Measurements from ENCODE around the gene GAPDHS.
A peak's percentile ranks its signal among the peaks of the same experiment; 100 is the strongest.

Gene GAPDHS

GRCh38 chr19:35569281-35569781, 36.1 kb downstream of the GAPDHS start:
- Mint-ChIP-seq H3K4me1 (peaks cover 7% of the 10 kb centered on the region), H3K4me3 (no peak overlapping the region), H3K27ac (no peak overlapping the region), H3K27me3 (ENCODE audit: low read depth, poor library complexity) (peaks cover 40% of the 10 kb centered on the region), H3K9me3 (peaks cover 4% of the 10 kb centered on the region), H3K36me3 (ENCODE audit: low read depth) (no peaks in the 10 kb centered on the region)
- no peak for DNase-seq
- no peak for TF ChIP-seq CTCF (IDR thresholded peaks at IDR 0.05)

- no peak overlapping the region for H3K27ac Mint-ChIP-seq
- H3K27me3 Mint-ChIP-seq (ENCODE audit: low read depth, poor library complexity): peaks cover 34% of the 10 kb centered on the region
- TF ChIP-seq CTCF (IDR thresholded peaks at IDR 0.05): no peak
- H3K4me3 Mint-ChIP-seq: no peak overlapping the region
- no peak for DNase-seq
- H3K36me3 Mint-ChIP-seq (ENCODE audit: low read depth): no peaks in the 10 kb centered on the region
- peaks cover 7% of the 10 kb centered on the region for H3K4me1 Mint-ChIP-seq
- H3K9me3 Mint-ChIP-seq: peaks cover 25% of the 10 kb centered on the region
These were observed 38.2 kb downstream of the GAPDHS start for GRCh38 chr19:35571406-35571965.

- no peaks in the 10 kb centered on the region for H3K36me3 Mint-ChIP-seq (ENCODE audit: low read depth)
- no peak overlapping the region for H3K4me3 Mint-ChIP-seq
- no peak for TF ChIP-seq CTCF (IDR thresholded peaks at IDR 0.05)
- DNase-seq: no peak
- no peaks in the 10 kb centered on the region for H3K4me1 Mint-ChIP-seq
- H3K9me3 Mint-ChIP-seq: peaks cover 57% of the 10 kb centered on the region
- peaks cover 15% of the 10 kb centered on the region for H3K27me3 Mint-ChIP-seq (ENCODE audit: low read depth, poor library complexity)
- H3K27ac Mint-ChIP-seq: no peak overlapping the region
These were observed 44.7 kb downstream of the GAPDHS start for GRCh38 chr19:35577918-35578317.

GRCh38 chr19:35578707-35579106, 45.5 kb downstream of the GAPDHS start:
- no peak overlapping the region for H3K4me3 Mint-ChIP-seq
- peaks cover 21% of the 10 kb centered on the region for H3K27me3 Mint-ChIP-seq (ENCODE audit: low read depth, poor library complexity)
- TF ChIP-seq CTCF (IDR thresholded peaks at IDR 0.05): no peak
- H3K4me1 Mint-ChIP-seq: no peaks in the 10 kb centered on the region
- no peak overlapping the region for H3K27ac Mint-ChIP-seq
- no peak for DNase-seq
- peaks cover 57% of the 10 kb centered on the region for H3K9me3 Mint-ChIP-seq
- no peaks in the 10 kb centered on the region for H3K36me3 Mint-ChIP-seq (ENCODE audit: low read depth)

GRCh38 chr19:35582760-35583159, 49.5 kb downstream of the GAPDHS start:
- no peaks in the 10 kb centered on the region for H3K36me3 Mint-ChIP-seq (ENCODE audit: low read depth)
- no peaks in the 10 kb centered on the region for H3K4me1 Mint-ChIP-seq
- H3K27ac Mint-ChIP-seq: no peak overlapping the region
- no peak for TF ChIP-seq CTCF (IDR thresholded peaks at IDR 0.05)
- DNase-seq: no peak
- H3K4me3 Mint-ChIP-seq: no peak overlapping the region
- peaks cover 18% of the 10 kb centered on the region for H3K9me3 Mint-ChIP-seq
- H3K27me3 Mint-ChIP-seq (ENCODE audit: low read depth, poor library complexity): peaks cover 47% of the 10 kb centered on the region

GRCh38 chr19:35585848-35586247, 52.6 kb downstream of the GAPDHS start, which contains the start of gene PMIS2:
Gene PMIS2, plus strand, starts transcription at chr19:35586173. Its CDS starts 87 bp downstream, at chr19:35586260.
- Mint-ChIP-seq H3K36me3 (ENCODE audit: low read depth) (no peaks in the 10 kb centered on the region), H3K27me3 (ENCODE audit: low read depth, poor library complexity) (peaks cover 67% of the 10 kb centered on the region), H3K27ac (no peak within 1 kb of the TSS), H3K9me3 (peaks cover under 1% of the 10 kb centered on the region), H3K4me1 (no peaks in the 10 kb centered on the region), H3K4me3 (no peak within 1 kb of the TSS)
- no peak for TF ChIP-seq CTCF (IDR thresholded peaks at IDR 0.05)
- DNase-seq: peak; percentile 38
